Subcutaneous adipose tissue (tissue), 4 donors: ENCODE results near the gene LZTS3. TPM values are rescaled to one million over a fixed set of nuclear protein-coding genes. Genes with fewer than 3 reads are reported as not detected.

Experiments used
- total RNA-seq, 4 donors: library from RNA; depleted of rRNA; stranded (reverse); fragments of >200 nt; gene quantifications; one replicate each; pipeline ENCODE4 v1.1.0, GENCODE V29; 2016
- TF ChIP-seq, protein P1 (sequence below): fragments of 450-650 bp; IDR thresholded peaks from one replicate; pipeline ENCODE4 v1.5.1; 2016; ENCODE audit warnings: low read depth, mild to moderate bottlenecking, control low read depth, antibody characterized with exemption, moderate library complexity

Gene LZTS3
- total RNA-seq, 4 donors from 2014 or later, result 2.8 to 7.9 (median 5.2) TPM

DNA sequence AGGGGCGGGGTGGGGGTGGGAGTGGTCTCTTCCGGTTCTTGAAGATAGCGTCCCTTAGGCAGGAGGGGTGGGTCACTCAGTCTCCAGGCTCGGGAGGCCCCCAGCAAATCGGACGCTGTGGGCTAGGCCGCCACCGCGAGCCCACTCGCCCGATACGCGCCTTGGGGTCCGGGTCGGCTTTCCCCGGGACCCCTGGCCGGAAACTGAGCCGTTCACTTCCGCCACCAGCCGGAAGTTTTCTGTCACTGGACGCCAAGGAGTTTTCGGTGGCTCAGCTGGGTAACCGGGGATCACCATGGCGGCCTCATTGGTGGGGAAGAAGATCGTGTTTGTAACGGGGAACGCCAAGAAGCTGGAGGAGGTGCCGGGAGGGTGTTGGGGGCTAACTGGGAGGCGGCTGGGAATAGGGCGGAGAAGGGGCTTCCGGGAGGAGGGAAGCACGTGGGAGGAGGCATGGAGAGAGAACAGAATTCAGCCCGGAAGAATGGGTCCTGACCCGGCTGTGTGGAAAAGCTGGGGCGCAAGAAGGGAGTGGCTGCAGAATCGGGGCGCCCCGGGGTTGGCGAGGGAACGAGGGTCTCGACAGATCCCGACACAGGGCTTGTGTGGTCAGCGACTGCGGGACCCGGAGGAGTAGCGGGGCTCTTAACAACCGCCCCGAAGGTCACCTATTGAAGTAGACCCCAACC, 36.1 kb upstream of the LZTS3 start, which contains the start of gene ITPA:
ITPA (plus strand) TSS at position 242 of the 689 bp plus-strand sequence; CDS start at position 296, 54 bp downstream.
- TF ChIP-seq, protein P1, sequence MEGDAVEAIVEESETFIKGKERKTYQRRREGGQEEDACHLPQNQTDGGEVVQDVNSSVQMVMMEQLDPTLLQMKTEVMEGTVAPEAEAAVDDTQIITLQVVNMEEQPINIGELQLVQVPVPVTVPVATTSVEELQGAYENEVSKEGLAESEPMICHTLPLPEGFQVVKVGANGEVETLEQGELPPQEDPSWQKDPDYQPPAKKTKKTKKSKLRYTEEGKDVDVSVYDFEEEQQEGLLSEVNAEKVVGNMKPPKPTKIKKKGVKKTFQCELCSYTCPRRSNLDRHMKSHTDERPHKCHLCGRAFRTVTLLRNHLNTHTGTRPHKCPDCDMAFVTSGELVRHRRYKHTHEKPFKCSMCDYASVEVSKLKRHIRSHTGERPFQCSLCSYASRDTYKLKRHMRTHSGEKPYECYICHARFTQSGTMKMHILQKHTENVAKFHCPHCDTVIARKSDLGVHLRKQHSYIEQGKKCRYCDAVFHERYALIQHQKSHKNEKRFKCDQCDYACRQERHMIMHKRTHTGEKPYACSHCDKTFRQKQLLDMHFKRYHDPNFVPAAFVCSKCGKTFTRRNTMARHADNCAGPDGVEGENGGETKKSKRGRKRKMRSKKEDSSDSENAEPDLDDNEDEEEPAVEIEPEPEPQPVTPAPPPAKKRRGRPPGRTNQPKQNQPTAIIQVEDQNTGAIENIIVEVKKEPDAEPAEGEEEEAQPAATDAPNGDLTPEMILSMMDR, result no peak

- TF ChIP-seq, protein P1, result no peak
Observed at GRCh38 chr20:3208786-3209256, 35.5 kb upstream of the LZTS3 start.

DNA sequence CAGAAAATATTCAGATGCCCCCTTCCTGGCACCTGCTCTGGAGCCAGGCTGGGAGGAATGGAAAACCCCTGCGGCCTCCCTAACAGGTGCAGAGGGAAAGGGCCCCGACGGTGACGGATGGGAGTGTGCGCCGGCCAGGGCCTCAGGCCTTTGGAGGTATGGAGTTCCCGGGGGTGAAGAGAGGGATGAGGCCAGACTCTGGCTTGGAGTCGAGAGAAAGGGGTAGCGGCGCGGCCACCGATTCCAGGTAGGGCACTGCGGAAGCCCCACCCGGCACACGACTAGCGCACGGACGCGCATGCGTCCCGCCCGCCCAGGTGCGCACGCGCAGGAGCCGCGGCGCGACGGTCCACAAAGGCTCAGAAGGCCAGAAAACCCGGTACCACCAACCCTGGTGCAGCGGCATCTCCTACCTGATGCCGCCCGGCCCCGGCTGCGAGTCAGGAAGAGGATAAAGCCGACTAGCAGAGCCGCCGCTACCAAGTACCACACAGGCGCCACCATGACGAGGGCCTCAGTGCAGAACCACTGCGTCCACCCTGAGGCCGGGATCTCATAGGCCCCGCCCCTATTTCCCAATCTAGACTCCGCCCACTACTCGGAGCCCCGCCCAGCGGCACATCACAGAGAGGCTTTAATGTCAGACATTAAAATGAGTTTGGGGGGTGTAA, 30.9 kb upstream of the LZTS3 start, which contains the start of gene DDRGK1:
DDRGK1 (minus strand) TSS at position 559 of the 671 bp plus-strand sequence; CDS start at position 504, 55 bp downstream.
- TF ChIP-seq, protein P1, result no peak

GRCh38 chr20:3203315-3204123, 30.2 kb upstream of the LZTS3 start:
- TF ChIP-seq, protein P1, result no peak

GRCh38 chr20:3202965-3203314, 29.6 kb upstream of the LZTS3 start:
- TF ChIP-seq, protein P1, result no peak

DNA sequence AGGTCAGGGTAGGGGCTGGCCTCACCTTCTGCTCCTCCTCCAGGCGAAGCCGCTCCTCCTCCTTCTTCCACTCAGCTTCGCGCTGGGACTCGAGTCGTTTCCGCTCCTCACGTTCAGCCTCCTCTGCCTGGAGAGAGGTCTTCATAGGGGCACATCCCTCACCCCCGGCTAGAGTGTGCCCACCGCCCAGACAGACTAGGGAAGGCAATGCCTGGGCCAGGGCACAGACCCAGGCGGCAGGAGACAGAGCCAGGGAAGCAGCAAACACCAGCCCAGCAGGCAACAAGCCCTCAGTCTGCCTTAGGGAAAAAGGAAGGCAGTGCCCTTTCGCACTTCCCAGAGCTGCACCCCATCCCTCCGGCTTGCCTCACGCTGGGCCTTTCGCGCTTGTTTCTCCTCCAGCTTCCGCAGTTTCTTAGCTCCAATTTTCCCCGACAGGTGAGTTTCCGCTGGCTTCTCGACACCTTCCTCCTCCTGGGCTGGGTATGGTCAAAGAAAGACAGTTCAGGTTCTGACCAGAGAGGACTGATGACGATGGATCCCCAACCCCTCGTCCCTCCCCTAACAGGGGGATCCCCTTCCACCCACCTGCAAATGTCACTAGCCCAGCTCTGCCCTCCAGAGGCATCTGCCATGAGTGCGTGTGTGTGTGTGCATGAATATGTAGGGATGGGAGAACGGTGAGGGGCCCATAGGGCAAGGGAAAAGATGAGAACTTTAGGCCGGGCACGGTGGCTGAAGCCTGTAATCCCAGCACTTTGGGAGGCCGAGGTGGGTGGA, 26.8 kb upstream of the LZTS3 start:
- TF ChIP-seq, protein P1, result no peak
